Right renal pelvis (tissue), 4 donors: ENCODE data around the gene NUAK2. TPM values are rescaled to one million over a fixed set of nuclear protein-coding genes. Genes with fewer than 3 reads are reported as not detected.

Experiments
- DNase-seq, 4 donors: peaks; one replicate each; pipeline ENCODE4 v3.0.0-alpha.2; 2013; ENCODE audit warnings: low read depth in 4 of 4, low spot score in 3 of 4, missing footprints in 1 of 4
- polyA plus RNA-seq, 4 donors: library from polyadenylated mRNA; unstranded; fragments of 120-200 nt; gene quantifications; one replicate each; pipeline ENCODE4 v1.2.1, GENCODE V29; 2013; ENCODE audit not compliant: insufficient read length in 4 of 4

The NUAK2 gene
- polyA plus RNA-seq, 4 donors, result 7.6 to 12.5 (median 11.1) TPM

GRCh38 chr1:205348554-205349487 lies 27.3 kb upstream of the NUAK2 start:
- no peak for DNase-seq

- DNase-seq, result no peak
Observed at GRCh38 chr1:205346956-205347574, 25.5 kb upstream of the NUAK2 start.

GRCh38 chr1:205345761-205346160 lies 24.2 kb upstream of the NUAK2 start:
- DNase-seq, result no peak

GRCh38 chr1:205344066-205344928 lies 22.8 kb upstream of the NUAK2 start:
- no peak for DNase-seq

- no peak for DNase-seq
Observed at GRCh38 chr1:205343431-205344065, 22.0 kb upstream of the NUAK2 start.

GRCh38 chr1:205342986-205343385 lies 21.4 kb upstream of the NUAK2 start:
- DNase-seq, result no peak

- no peak for DNase-seq
Observed at GRCh38 chr1:205340676-205341075, 19.1 kb upstream of the NUAK2 start.

- DNase-seq, result no peak
Observed at GRCh38 chr1:205339717-205340116, 18.2 kb upstream of the NUAK2 start.

GRCh38 chr1:205339197-205339702 lies 17.7 kb upstream of the NUAK2 start:
- DNase-seq, result no peak

- DNase-seq, result no peak
Observed at GRCh38 chr1:205338011-205338410, 16.5 kb upstream of the NUAK2 start.

GRCh38 chr1:205337481-205337880 lies 15.9 kb upstream of the NUAK2 start:
- no peak for DNase-seq

- peak in 3 of 4 donors; percentile 68 to 73 (median 70) for DNase-seq
Observed at GRCh38 chr1:205335692-205336091, 14.1 kb upstream of the NUAK2 start.

- no peak for DNase-seq
Observed at GRCh38 chr1:205332015-205332791, 10.7 kb upstream of the NUAK2 start.

- DNase-seq, result no peak
Observed at GRCh38 chr1:205330150-205330549, 8.6 kb upstream of the NUAK2 start.

GRCh38 chr1:205329719-205330118 lies 8.2 kb upstream of the NUAK2 start:
- no peak for DNase-seq

- no peak for DNase-seq
Observed at GRCh38 chr1:205328476-205328875, 6.9 kb upstream of the NUAK2 start.

GRCh38 chr1:205326812-205327466 lies 5.4 kb upstream of the NUAK2 start:
- DNase-seq, result no peak

- DNase-seq, result peak in 1 of 4 donors; percentile 62
Observed at GRCh38 chr1:205325334-205325884, 3.9 kb upstream of the NUAK2 start.

GRCh38 chr1:205324781-205325180 lies 3.2 kb upstream of the NUAK2 start:
- no peak for DNase-seq
